Astrocyte (in vitro differentiated cells and primary cell): Measurements from ENCODE around the gene EYS. TPM values are rescaled to one million over a fixed set of nuclear protein-coding genes. Genes with fewer than 3 reads are reported as not detected.

Experiments used
- DNase-seq: peaks from one replicate; pipeline ENCODE4 v3.0.0-alpha.2; 2010; ENCODE audit warnings: low read depth
- FAIRE-seq: peaks from 2 replicates; lab custom pipeline; 2011; peaks lifted over from hg19 to GRCh38; lab: Jason Lieb, UNC
- H2AFZ ChIP-seq: 2 replicates; pipeline ENCODE4 v1.6.0; 2012; ENCODE audit warnings: low read depth, low read length, inconsistent platforms
- H3K27ac ChIP-seq: 2 replicates; pipeline ENCODE4 v1.5.1; 2011; ENCODE audit warnings: low read depth, low read length, inconsistent platforms
- H3K27me3 ChIP-seq: 2 replicates; pipeline ENCODE4 v1.6.0; 2011; ENCODE audit warnings: low read length, inconsistent platforms; ENCODE audit not compliant: insufficient read depth
- H3K36me3 ChIP-seq: 2 replicates; pipeline ENCODE4 v1.5.1; 2011; ENCODE audit warnings: low read length, inconsistent platforms; ENCODE audit not compliant: insufficient read depth
- H3K4me1 ChIP-seq: 2 replicates; pipeline ENCODE4 v1.5.1; 2011; ENCODE audit warnings: low read length, inconsistent platforms; ENCODE audit not compliant: insufficient read depth
- H3K4me2 ChIP-seq: 2 replicates; pipeline ENCODE4 v1.6.0; 2012; ENCODE audit warnings: low read length, inconsistent platforms
- H3K4me3 ChIP-seq: 2 replicates; pipeline ENCODE4 v1.5.1; 2011; ENCODE audit warnings: low read depth, mild to moderate bottlenecking, low read length, inconsistent platforms; ENCODE audit not compliant: insufficient read depth
- H3K79me2 ChIP-seq: 2 replicates; pipeline ENCODE4 v1.6.0; 2012; ENCODE audit warnings: mild to moderate bottlenecking, low read length, inconsistent platforms; ENCODE audit not compliant: insufficient read depth
- H3K9ac ChIP-seq: 2 replicates; pipeline ENCODE4 v1.6.0; 2012; ENCODE audit warnings: mild to moderate bottlenecking, low read length, inconsistent platforms
- H3K9me3 ChIP-seq: 2 replicates; pipeline ENCODE4 v1.5.1; 2012; ENCODE audit warnings: low read depth, mild to moderate bottlenecking, low read length, inconsistent platforms; ENCODE audit not compliant: insufficient read depth
- H4K20me1 ChIP-seq: 2 replicates; pipeline ENCODE4 v1.6.0; 2012; ENCODE audit warnings: low read length, inconsistent platforms; ENCODE audit not compliant: insufficient read depth
- H3K27ac Mint-ChIP-seq: one replicate; pipeline ENCODE4 v1.8.0; 2021; ENCODE audit warnings: mild to moderate bottlenecking, mixed read lengths; ENCODE audit not compliant: unreplicated experiment
- H3K27me3 Mint-ChIP-seq: one replicate; pipeline ENCODE4 v1.8.0; 2021; ENCODE audit warnings: low read depth, mixed read lengths; ENCODE audit not compliant: unreplicated experiment
- H3K36me3 Mint-ChIP-seq: one replicate; pipeline ENCODE4 v1.8.0; 2021; ENCODE audit warnings: low read depth, mixed read lengths; ENCODE audit not compliant: unreplicated experiment
- H3K4me1 Mint-ChIP-seq: one replicate; pipeline ENCODE4 v1.8.0; 2021; ENCODE audit warnings: low read depth, mixed read lengths; ENCODE audit not compliant: unreplicated experiment
- H3K4me3 Mint-ChIP-seq: one replicate; pipeline ENCODE4 v1.8.0; 2021; ENCODE audit warnings: mild to moderate bottlenecking, moderate library complexity, mixed read lengths; ENCODE audit not compliant: unreplicated experiment
- H3K9me3 Mint-ChIP-seq: one replicate; pipeline ENCODE4 v1.8.0; 2021; ENCODE audit warnings: mild to moderate bottlenecking, mixed read lengths; ENCODE audit not compliant: unreplicated experiment
- CTCF ChIP-seq: IDR thresholded peaks from 2 replicates; pipeline ENCODE4 v1.5.1; 2011; ENCODE audit warnings: low read depth, mild to moderate bottlenecking, inconsistent platforms, low read length, moderate library complexity; ENCODE audit not compliant: insufficient read depth
- EZH2 ChIP-seq: IDR thresholded peaks from 2 replicates; pipeline ENCODE4 v1.6.1; 2012; ENCODE audit warnings: mild to moderate bottlenecking, low read length, inconsistent platforms; ENCODE audit not compliant: insufficient read depth
- total RNA-seq: library from RNA; stranded (reverse); gene quantifications from 2 replicates; pipeline ENCODE4 v1.2.1, GENCODE V29; 2021

Gene EYS
- total RNA-seq, 1 donor from 2014 or later: 0.16 TPM

GRCh38 chr6:64083261-64083660 lies 1623.8 kb downstream of the EYS start:
- Histone ChIP-seq H2AFZ (no peak overlapping the region), H3K4me2 (no peak overlapping the region), H3K27ac (no peak overlapping the region), H4K20me1 (no peaks in the 10 kb centered on the region), H3K79me2 (no peaks in the 10 kb centered on the region), H3K9me3 (no peaks in the 10 kb centered on the region), H3K4me3 (no peak overlapping the region), H3K4me1 (no peaks in the 10 kb centered on the region), H3K9ac (no peak overlapping the region), H3K36me3 (no peaks in the 10 kb centered on the region), H3K27me3 (no peaks in the 10 kb centered on the region)
- TF ChIP-seq CTCF (no peak), EZH2 (no peak)
- Mint-ChIP-seq H3K27ac (no peak overlapping the region), H3K36me3 (no peaks in the 10 kb centered on the region), H3K27me3 (no peaks in the 10 kb centered on the region), H3K9me3 (no peaks in the 10 kb centered on the region), H3K4me3 (no peak overlapping the region), H3K4me1 (peaks cover 4% of the 10 kb centered on the region)
- no peak for FAIRE-seq
- DNase-seq: no peak

GRCh38 chr6:64081453-64081852 lies 1625.6 kb downstream of the EYS start:
- H3K27me3 Mint-ChIP-seq: no peaks in the 10 kb centered on the region
- FAIRE-seq: no peak
- no peaks in the 10 kb centered on the region for H3K9me3 ChIP-seq
- H3K27me3 ChIP-seq: no peaks in the 10 kb centered on the region
- H4K20me1 ChIP-seq: no peaks in the 10 kb centered on the region
- TF ChIP-seq EZH2 (no peak), CTCF (no peak)
- peaks cover 4% of the 10 kb centered on the region for H3K4me1 Mint-ChIP-seq
- no peaks in the 10 kb centered on the region for H3K36me3 Mint-ChIP-seq
- H3K9me3 Mint-ChIP-seq: no peaks in the 10 kb centered on the region
- no peak overlapping the region for H3K9ac ChIP-seq
- H3K36me3 ChIP-seq: no peaks in the 10 kb centered on the region
- H2AFZ ChIP-seq: no peak overlapping the region
- DNase-seq: no peak
- no peaks in the 10 kb centered on the region for H3K4me1 ChIP-seq
- H3K79me2 ChIP-seq: no peaks in the 10 kb centered on the region
- no peak overlapping the region for H3K4me3 ChIP-seq
- H3K27ac Mint-ChIP-seq: no peak overlapping the region
- H3K4me2 ChIP-seq: no peak overlapping the region
- H3K27ac ChIP-seq: no peak overlapping the region
- no peak overlapping the region for H3K4me3 Mint-ChIP-seq

GRCh38 chr6:64074981-64075380 lies 1632.0 kb downstream of the EYS start:
- DNase-seq: no peak
- H3K4me2 ChIP-seq: no peak overlapping the region
- H3K27ac Mint-ChIP-seq: no peak overlapping the region
- TF ChIP-seq CTCF (no peak), EZH2 (no peak)
- H2AFZ ChIP-seq: no peak overlapping the region
- H3K4me3 ChIP-seq: no peak overlapping the region
- no peaks in the 10 kb centered on the region for H3K4me1 Mint-ChIP-seq
- H3K4me1 ChIP-seq: no peaks in the 10 kb centered on the region
- H3K79me2 ChIP-seq: no peaks in the 10 kb centered on the region
- H3K9me3 ChIP-seq: no peaks in the 10 kb centered on the region
- no peak overlapping the region for H3K4me3 Mint-ChIP-seq
- H4K20me1 ChIP-seq: no peaks in the 10 kb centered on the region
- H3K9me3 Mint-ChIP-seq: no peaks in the 10 kb centered on the region
- H3K27me3 ChIP-seq: no peaks in the 10 kb centered on the region
- H3K36me3 ChIP-seq: no peaks in the 10 kb centered on the region
- no peak overlapping the region for H3K27ac ChIP-seq
- no peaks in the 10 kb centered on the region for H3K27me3 Mint-ChIP-seq
- no peak overlapping the region for H3K9ac ChIP-seq
- no peaks in the 10 kb centered on the region for H3K36me3 Mint-ChIP-seq
- no peak for FAIRE-seq
